Spleen (tissue), 11 donors: Measurements from ENCODE around the gene KCNMB2. TPM values are rescaled to one million over a fixed set of nuclear protein-coding genes. Genes with fewer than 3 reads are reported as not detected.

ENCODE experiments used
- DNase-seq: peaks from one replicate; pipeline ENCODE4 v3.0.0-alpha.2; 2020
- H3K27ac ChIP-seq, 8 donors: fragments of 200-600 bp; sonication (generic) in 7 of 8; 1 replicate in 4 of 8; 2 replicates in 4 of 8; pipeline versions ENCODE4 v1.5.0 to v1.8.0; 2016 to 2021; ENCODE audit warnings: inconsistent platforms in 4 of 8, mild to moderate bottlenecking in 4 of 8, moderate library complexity in 1 of 8
- H3K27me3 ChIP-seq, 7 donors: fragments of 200-600 bp; sonication (generic) in 6 of 7; replicated peaks in 1 of 7; 1 replicate in 4 of 7; 2 replicates in 3 of 7; pipeline versions ENCODE4 v1.5.0 to v1.8.0; 2016 to 2021; ENCODE audit warnings: inconsistent platforms in 3 of 7, mild to moderate bottlenecking in 1 of 7
- H3K36me3 ChIP-seq, 6 donors: fragments of 200-600 bp; sonication (generic) in 5 of 6; 1 replicate in 4 of 6; 2 replicates in 2 of 6; pipeline versions ENCODE4 v1.5.0 to v1.8.0; 2016 to 2021; ENCODE audit warnings: inconsistent platforms in 2 of 6
- H3K4me1 ChIP-seq, 6 donors: fragments of 200-600 bp; sonication (generic) in 5 of 6; 1 replicate in 3 of 6; 2 replicates in 3 of 6; pipeline versions ENCODE4 v1.5.0 to v1.8.0; 2016 to 2021; ENCODE audit warnings: inconsistent platforms in 3 of 6
- H3K4me3 ChIP-seq, 8 donors: fragments of 200-600 bp; sonication (generic) in 7 of 8; 1 replicate in 4 of 8; 2 replicates in 4 of 8; pipeline versions ENCODE4 v1.5.0 to v1.8.0; 2016 to 2021; ENCODE audit warnings: inconsistent platforms in 4 of 8, mild to moderate bottlenecking in 4 of 8, moderate library complexity in 2 of 8
- H3K9me3 ChIP-seq, 8 donors: fragments of 200-600 bp; sonication (generic) in 7 of 8; 1 replicate in 4 of 8; 2 replicates in 4 of 8; pipeline versions ENCODE4 v1.5.0 to v1.8.0; 2016 to 2021; ENCODE audit warnings: inconsistent platforms in 4 of 8
- POLR2A ChIP-seq, 3 donors: fragments of 450-650 bp; IDR thresholded peaks; one replicate each; pipeline ENCODE4 v1.5.1; 2017; ENCODE audit warnings: antibody characterized with exemption in 3 of 3, mild to moderate bottlenecking in 1 of 3
- POLR2AphosphoS5 ChIP-seq, 3 donors: sonication (generic); formaldehyde crosslinking; IDR thresholded peaks; one replicate each; pipeline ENCODE4 v1.5.1; 2017; ENCODE audit warnings: antibody characterized with exemption in 3 of 3
- WGBS, 5 donors: extraction: QIAGEN DNeasy Blood & Tissue Kit in 3 of 5; methylation state at CpG; one replicate each; pipeline versions ENCODE4 v1.1.5 to v1.1.7; 2013 to 2018; 5-methylcytosine and 5-hydroxymethylcytosine counted together
- intact Hi-C: fragments of 100-400 bp; cut with DNase I; formaldehyde crosslinking; loops from one replicate; pipeline ENCODE4 v1.15.0; 2023; ENCODE audit warnings: low total_unique reads
- polyA plus RNA-seq, 3 donors: library from polyadenylated mRNA; stranded (reverse); fragments of 200-250 nt; gene quantifications; one replicate each; pipeline ENCODE4 v1.2.1, GENCODE V29; 2013
- total RNA-seq, 7 donors: library from RNA; depleted of rRNA in 3 of 7; stranded (reverse); fragments of >200 nt in 3 of 7; fragmentation: NEBNext Ultra II Directional in 4 of 7; extraction: Animal tissue kit (Norgen Biotek cat#: 25700) in 4 of 7; gene quantifications; one replicate each; pipeline versions ENCODE4 v1.1.0 to v1.2.1, GENCODE V29; 2016 to 2021
- TF ChIP-seq, protein P1 (sequence below), 11 experiments: fragments of 200-600 bp in 7 of 11; fragments of 450-650 bp in 4 of 11; sonication (generic) in 4 of 11; IDR thresholded peaks in 8 of 11; conservative IDR thresholded peaks in 3 of 11; 1 replicate in 7 of 11; 2 replicates in 4 of 11; pipeline versions ENCODE4 v1.4.0 to v1.8.0; 2016 to 2021; ENCODE audit warnings: antibody characterized with exemption in 11 of 11, inconsistent platforms in 4 of 11, mild to moderate bottlenecking in 1 of 11
- donor health status: healthy with polysubstance abuse.
- donor health status: DM: no; HTN: no; CAD: no; lungs with moderate emphysema.
- donor health status: DM: no; HTN: no; CAD: no.
- donor health status: Bipolar disorder and iron deficiency.
- donor health status: healthy.
- donor health status: DM: no; HTN: no; CAD: no.
- donor health status: DM: yes; HTN: yes; CAD: no.

KCNMB2 gene
- total and polyA plus RNA-seq, 10 donors: 0.03 to 0.70 (median 0.66) TPM; not detected in 5

DNA sequence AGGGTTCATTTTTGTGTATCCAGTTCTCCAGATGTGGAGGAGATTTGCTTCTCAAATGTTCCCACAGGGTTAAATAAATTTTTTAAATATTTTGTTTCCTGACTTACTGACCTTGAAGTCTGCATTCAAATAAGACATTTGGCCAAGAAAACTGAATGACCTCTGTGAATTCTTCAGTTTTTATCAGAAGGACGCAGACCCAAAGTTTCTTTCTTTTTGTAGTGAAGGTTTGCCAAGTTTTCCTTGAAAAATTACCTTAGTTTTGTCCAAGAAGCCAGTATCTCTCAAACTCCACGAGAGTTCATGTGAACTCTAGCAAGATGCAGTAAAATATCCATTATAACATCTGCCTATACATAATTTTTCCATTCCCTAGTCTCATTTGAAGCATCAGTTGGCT, 332.4 kb downstream of the KCNMB2 start:
- TF ChIP-seq, protein P1, sequence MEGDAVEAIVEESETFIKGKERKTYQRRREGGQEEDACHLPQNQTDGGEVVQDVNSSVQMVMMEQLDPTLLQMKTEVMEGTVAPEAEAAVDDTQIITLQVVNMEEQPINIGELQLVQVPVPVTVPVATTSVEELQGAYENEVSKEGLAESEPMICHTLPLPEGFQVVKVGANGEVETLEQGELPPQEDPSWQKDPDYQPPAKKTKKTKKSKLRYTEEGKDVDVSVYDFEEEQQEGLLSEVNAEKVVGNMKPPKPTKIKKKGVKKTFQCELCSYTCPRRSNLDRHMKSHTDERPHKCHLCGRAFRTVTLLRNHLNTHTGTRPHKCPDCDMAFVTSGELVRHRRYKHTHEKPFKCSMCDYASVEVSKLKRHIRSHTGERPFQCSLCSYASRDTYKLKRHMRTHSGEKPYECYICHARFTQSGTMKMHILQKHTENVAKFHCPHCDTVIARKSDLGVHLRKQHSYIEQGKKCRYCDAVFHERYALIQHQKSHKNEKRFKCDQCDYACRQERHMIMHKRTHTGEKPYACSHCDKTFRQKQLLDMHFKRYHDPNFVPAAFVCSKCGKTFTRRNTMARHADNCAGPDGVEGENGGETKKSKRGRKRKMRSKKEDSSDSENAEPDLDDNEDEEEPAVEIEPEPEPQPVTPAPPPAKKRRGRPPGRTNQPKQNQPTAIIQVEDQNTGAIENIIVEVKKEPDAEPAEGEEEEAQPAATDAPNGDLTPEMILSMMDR (IDR thresholded peaks at IDR 0.05 in 8 of 11, conservative IDR thresholded peaks at IDR 0.05 in 3 of 11): no peak
- no peak for TF ChIP-seq POLR2AphosphoS5 (IDR thresholded peaks at IDR 0.05)
- TF ChIP-seq POLR2A (IDR thresholded peaks at IDR 0.05): no peak
- no peaks in the 10 kb centered on the region for H3K9me3 ChIP-seq
- 14 to 35% (median 15%) methylated on average over 2 of the region's 2 CpGs for WGBS, 5 donors
- no peak overlapping the region for H3K27ac ChIP-seq
- no peak overlapping the region for H3K4me3 ChIP-seq
- no peaks in the 10 kb centered on the region for H3K27me3 ChIP-seq
- intact Hi-C loops: no loop called here
- no peaks in the 10 kb centered on the region for H3K4me1 ChIP-seq
- no peak for DNase-seq
- H3K36me3 ChIP-seq: no peaks in the 10 kb centered on the region

DNA sequence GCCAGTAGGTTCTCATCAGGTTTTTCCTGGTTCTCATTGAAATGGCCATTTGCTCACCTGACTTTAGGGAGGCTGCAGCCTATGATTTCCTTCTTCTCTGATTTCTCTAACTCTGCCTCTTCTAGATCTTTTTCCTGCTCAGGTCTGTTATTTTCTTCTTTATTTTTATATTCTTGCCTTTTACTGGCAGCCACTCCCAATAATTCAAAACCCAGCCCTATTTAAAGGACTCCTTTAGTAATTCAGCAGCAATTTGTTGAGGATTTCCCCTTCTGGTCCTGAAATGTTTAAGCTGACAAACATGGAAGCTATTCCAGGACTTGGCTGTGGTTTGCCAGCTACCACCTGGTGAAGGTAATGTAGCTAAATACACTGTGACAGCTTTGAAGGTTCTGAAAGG, 333.8 kb downstream of the KCNMB2 start:
- Histone ChIP-seq H3K4me3 (no peak overlapping the region), H3K36me3 (no peaks in the 10 kb centered on the region), H3K27ac (no peak overlapping the region), H3K27me3 (no peaks in the 10 kb centered on the region), H3K4me1 (no peaks in the 10 kb centered on the region), H3K9me3 (no peaks in the 10 kb centered on the region)
- no peak for DNase-seq
- TF ChIP-seq POLR2AphosphoS5 (IDR thresholded peaks at IDR 0.05): no peak
- TF ChIP-seq, protein P1 (IDR thresholded peaks at IDR 0.05 in 8 of 11, conservative IDR thresholded peaks at IDR 0.05 in 3 of 11): no peak
- no peak for TF ChIP-seq POLR2A (IDR thresholded peaks at IDR 0.05)
- intact Hi-C loops: no loop called here

DNA sequence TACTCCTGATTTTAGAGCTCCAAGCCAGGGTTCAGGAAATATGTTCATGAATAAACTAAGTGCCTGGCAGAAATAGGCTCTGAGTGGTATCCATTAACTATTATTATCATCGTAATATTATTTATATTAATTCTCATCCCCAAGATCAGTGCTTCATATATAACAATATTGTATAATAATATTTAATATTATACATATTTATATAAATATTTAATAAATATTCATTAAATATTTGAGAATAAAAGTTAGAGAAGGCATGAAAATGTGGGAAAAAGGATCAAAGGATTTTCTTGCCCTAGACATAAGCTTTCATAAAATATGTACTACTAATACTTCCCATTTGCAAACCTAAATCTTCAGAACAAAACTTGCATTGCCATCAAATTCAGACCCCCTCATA, 338.9 kb downstream of the KCNMB2 start:
- Histone ChIP-seq H3K4me3 (no peak overlapping the region), H3K9me3 (no peaks in the 10 kb centered on the region), H3K4me1 (no peaks in the 10 kb centered on the region), H3K36me3 (no peaks in the 10 kb centered on the region), H3K27ac (no peak overlapping the region), H3K27me3 (no peaks in the 10 kb centered on the region)
- 74 to 90% (median 81%) methylated on average over 1 of the region's 1 CpG for WGBS, 5 donors
- TF ChIP-seq POLR2AphosphoS5 (IDR thresholded peaks at IDR 0.05) (no peak), POLR2A (IDR thresholded peaks at IDR 0.05) (no peak)
- TF ChIP-seq, protein P1 (IDR thresholded peaks at IDR 0.05 in 8 of 11, conservative IDR thresholded peaks at IDR 0.05 in 3 of 11): no peak
- intact Hi-C loops: no loop called here
- no peak for DNase-seq

DNA sequence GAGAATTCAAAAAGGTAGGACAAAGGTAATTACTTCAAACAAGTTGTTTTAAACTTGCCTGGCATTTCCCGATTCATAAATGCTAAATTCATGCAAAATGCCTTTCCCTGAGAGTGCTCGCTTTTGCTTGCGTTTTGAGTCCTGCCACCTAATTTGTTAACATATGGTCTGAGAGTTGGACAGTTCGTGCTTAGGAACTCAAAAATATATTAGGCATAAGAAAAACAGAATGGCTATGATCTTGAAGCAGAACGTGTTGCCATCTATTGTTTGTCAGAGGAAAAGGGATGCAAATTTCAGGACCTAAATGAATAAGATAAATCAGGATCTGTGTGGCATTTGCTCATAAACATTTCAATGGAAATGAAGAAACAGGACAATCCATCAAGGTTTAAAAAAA, 339.6 kb downstream of the KCNMB2 start:
- WGBS, 5 donors: 66 to 71% (median 68%) methylated on average over 5 of the region's 5 CpGs
- no peak for TF ChIP-seq POLR2A (IDR thresholded peaks at IDR 0.05)
- intact Hi-C loops: no loop called here

DNA sequence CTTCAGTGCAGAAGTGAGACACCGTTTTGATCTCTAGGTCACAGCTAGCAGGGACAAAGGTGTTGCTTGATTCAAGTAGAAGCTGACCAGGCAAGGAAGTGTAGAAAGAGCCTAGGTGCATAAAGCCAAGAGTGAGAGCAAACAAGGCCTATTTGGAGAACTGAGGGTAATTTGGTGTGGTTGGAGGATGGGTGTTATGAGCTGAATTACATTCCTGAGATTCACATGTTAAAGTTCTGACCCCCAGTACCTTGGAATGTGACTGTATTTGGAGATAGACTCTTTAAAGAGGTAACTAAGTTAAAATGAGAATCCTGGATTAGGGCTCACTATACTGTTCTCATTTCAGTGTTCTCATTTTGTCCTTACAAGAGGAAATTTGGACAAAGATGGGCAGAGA, 344.0 kb downstream of the KCNMB2 start:
- Histone ChIP-seq H3K4me3 (no peak overlapping the region), H3K9me3 (peaks cover 0 to 11% (median 0%) of the 10 kb centered on the region in 8 donors), H3K4me1 (no peaks in the 10 kb centered on the region), H3K27ac (no peak overlapping the region), H3K27me3 (no peaks in the 10 kb centered on the region), H3K36me3 (no peaks in the 10 kb centered on the region)
- 66 to 78% (median 71%) methylated on average over 1 of the region's 1 CpG for WGBS, 5 donors
- TF ChIP-seq POLR2AphosphoS5 (IDR thresholded peaks at IDR 0.05): no peak
- intact Hi-C loops: no loop called here
- no peak for DNase-seq

More for the DNA sequence above, 339.6 kb downstream of the KCNMB2 start:
- no peaks in the 10 kb centered on the region for H3K9me3 ChIP-seq
- DNase-seq: no peak
- H3K27me3 ChIP-seq: no peaks in the 10 kb centered on the region
- no peaks in the 10 kb centered on the region for H3K4me1 ChIP-seq
- H3K4me3 ChIP-seq: no peak overlapping the region
- no peak overlapping the region for H3K27ac ChIP-seq
- H3K36me3 ChIP-seq: no peaks in the 10 kb centered on the region
